Panc1 (cell line): ENCODE measurements around the gene AEBP1. TPM values are rescaled to one million over a fixed set of nuclear protein-coding genes. Genes with fewer than 3 reads are reported as not detected.

ENCODE experiments used
- ATAC-seq: fragments of 200-7000 bp; cut with Tn5 transposase; 2 replicates; pipeline ENCODE4 v1.9.1; 2020; ENCODE audit warnings: mild to moderate bottlenecking, moderate library complexity
- BruUV-seq: library from RNA; stranded (reverse); fragments of 400-500 nt; replicated peaks from 2 replicates; lab custom pipeline; 2021; lab: Mats Ljungman, UMichigan
- CTCF ChIA-PET: fragments of 300-600 bp; sonication (Branson Sonifier 250); formaldehyde crosslinking; loops from one replicate; lab custom pipeline; 2022; ENCODE audit warnings: antibody characterized with exemption; lab: Charles Lee
- POLR2A ChIA-PET: fragments of 300-600 bp; sonication (Branson Sonifier 250); formaldehyde crosslinking; loops from one replicate; lab custom pipeline; 2022; ENCODE audit warnings: antibody characterized with exemption; lab: Charles Lee
- DNase-seq: peaks from one replicate; pipeline ENCODE4 v3.0.0-alpha.2; 2010; ENCODE audit warnings: low read depth, low spot score
- H3K27ac ChIP-seq: 2 replicates; pipeline ENCODE4 v1.5.1; 2011; ENCODE audit warnings: mild to moderate bottlenecking, low read length, inconsistent platforms
- H3K27me3 ChIP-seq: fragments of 200-500 bp; sonication (Bioruptor generic); 2 replicates; pipeline ENCODE4 v1.6.0; 2014; ENCODE audit warnings: low read length, inconsistent platforms; ENCODE audit not compliant: control insufficient read depth, insufficient read depth
- H3K36me3 ChIP-seq: fragments of 200-500 bp; sonication (Bioruptor generic); 2 replicates; pipeline ENCODE4 v1.5.1; 2014; ENCODE audit warnings: inconsistent platforms, mild to moderate bottlenecking, low read length, moderate library complexity; ENCODE audit not compliant: control insufficient read depth, insufficient read depth
- H3K4me1 ChIP-seq: 2 replicates; pipeline ENCODE4 v1.5.1; 2011; ENCODE audit warnings: inconsistent platforms, mild to moderate bottlenecking, low read length, moderate library complexity; ENCODE audit not compliant: control insufficient read depth, insufficient read depth
- H3K4me3 ChIP-seq, 2 experiments: 2 replicates each; pipeline ENCODE4 v1.5.1; 2011 to 2012; ENCODE audit warnings: low read depth in 2 of 2, low read length in 2 of 2, mild to moderate bottlenecking in 2 of 2, inconsistent platforms in 1 of 2, moderate library complexity in 1 of 2
- H3K9me3 ChIP-seq: fragments of 200-500 bp; sonication (Bioruptor generic); 2 replicates; pipeline ENCODE4 v1.5.1; 2014; ENCODE audit warnings: low read depth, mild to moderate bottlenecking, inconsistent platforms, low read length, moderate library complexity; ENCODE audit not compliant: control insufficient read depth, insufficient read depth
- CTCF ChIP-seq: fragments of 450-650 bp; IDR thresholded peaks from 2 replicates; pipeline ENCODE4 v1.5.1; 2017; ENCODE audit warnings: mild to moderate bottlenecking
- POLR2AphosphoS5 ChIP-seq: IDR thresholded peaks from 2 replicates; pipeline ENCODE4 v1.6.1; 2012; ENCODE audit warnings: mild to moderate bottlenecking, low read depth, low read length, moderate library complexity
- REST ChIP-seq, 2 experiments: IDR thresholded peaks; 2 replicates each; pipeline ENCODE4 v1.6.1; 2011 to 2012; ENCODE audit warnings: low read depth in 2 of 2, control low read depth in 1 of 2, low read length in 1 of 2, mild to moderate bottlenecking in 1 of 2, moderate library complexity in 1 of 2; ENCODE audit not compliant: insufficient read depth in 1 of 2
- SIN3A ChIP-seq: IDR thresholded peaks from 2 replicates; pipeline ENCODE4 v1.6.1; 2012; ENCODE audit warnings: low read depth, mild to moderate bottlenecking, low read length, moderate library complexity, borderline replicate concordance; ENCODE audit not compliant: insufficient read depth
- TCF7L2 ChIP-seq: IDR thresholded peaks from 2 replicates; pipeline ENCODE4 v1.6.1; 2011; ENCODE audit warnings: mild to moderate bottlenecking, low read depth, low read length, inconsistent platforms
- in situ Hi-C: cut with HindIII; loops from 2 replicates; pipeline ENCODE4 v1.10.0; 2016; ENCODE audit warnings: low sequenced_read_pairs, low pct_unique_long_range_greater_than_20kb
- intact Hi-C: fragments of 100-400 bp; cut with micrococcal nuclease; formaldehyde crosslinking; loops from one replicate; pipeline ENCODE4 v1.10.0; 2022; ENCODE audit not compliant: unreplicated experiment
- total RNA-seq: library from RNA; stranded (reverse); gene quantifications from one replicate; pipeline ENCODE4 v1.2.1, GENCODE V29; 2021; ENCODE audit not compliant: unreplicated experiment

The AEBP1 gene
- total RNA-seq, 1 experiment from 2014 or later: 0.62 TPM

DNA sequence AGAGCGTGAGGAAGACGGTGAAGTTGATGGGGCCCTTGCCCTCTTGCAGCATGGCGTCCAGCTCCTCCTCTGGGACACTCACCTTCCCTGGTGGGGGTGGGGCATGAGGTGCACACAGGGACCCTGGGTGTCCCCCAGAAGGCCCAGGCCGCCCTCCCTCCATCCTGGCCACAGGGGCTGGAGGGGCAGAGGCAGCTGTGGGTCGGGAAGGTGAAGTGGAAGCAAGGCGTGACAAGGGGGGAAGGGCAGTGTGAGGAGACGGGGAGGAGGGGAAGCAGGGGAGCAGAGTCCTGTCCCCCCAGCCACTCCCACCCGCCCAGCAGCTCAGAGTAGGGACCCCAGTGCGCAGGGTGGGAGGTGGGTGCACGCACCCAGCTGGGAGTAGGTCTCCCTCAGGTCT is 36.2 kb downstream of the AEBP1 start:
- Histone ChIP-seq H3K27me3 (no peaks in the 10 kb centered on the region), H3K9me3 (no peaks in the 10 kb centered on the region), H3K36me3 (no peaks in the 10 kb centered on the region), H3K4me1 (no peaks in the 10 kb centered on the region), H3K27ac (no peak overlapping the region), H3K4me3 (no peak overlapping the region)
- in situ Hi-C loops: no loop called here
- no peak for TF ChIP-seq REST (IDR thresholded peaks at IDR 0.05; ENCODE audit: insufficient read depth in 1 of 2, low read depth in 2 of 2, low read length in 1 of 2)
- TF ChIP-seq CTCF: no peak
- no peak for TF ChIP-seq TCF7L2
- no peak for TF ChIP-seq SIN3A
- no peak for TF ChIP-seq POLR2AphosphoS5
- DNase-seq (no peak), ATAC-seq (no peak)
- POLR2A ChIA-PET: interaction anchor here (0.5 kb wide), 1 partner anchor 41 kb away, joined by 9 read pairs; no protein-coding TSS in a partner anchor
- intact Hi-C loops: no loop called here
- BruUV-seq: no TSS peak
- CTCF ChIA-PET: no interaction called here

- Histone ChIP-seq H3K4me3 (no peak within 1 kb of the TSS), H3K4me1 (no peaks in the 10 kb centered on the region), H3K9me3 (no peaks in the 10 kb centered on the region), H3K36me3 (no peaks in the 10 kb centered on the region), H3K27me3 (no peaks in the 10 kb centered on the region), H3K27ac (no peak within 1 kb of the TSS)
- CTCF ChIA-PET: interaction anchor here (1.1 kb wide), 1 partner anchor 100 kb away, joined by 3 read pairs; no protein-coding TSS in a partner anchor
- BruUV-seq: no TSS peak
- in situ Hi-C loops: no loop called here
- no peak for ATAC-seq
- intact Hi-C loops: no loop called here
- POLR2A ChIA-PET: interaction anchor here (0.7 kb wide), 1 partner anchor 17 kb away, joined by 3 read pairs; no protein-coding TSS in a partner anchor
- DNase-seq: no peak
- no peak for TF ChIP-seq TCF7L2
- no peak for TF ChIP-seq REST (IDR thresholded peaks at IDR 0.05; ENCODE audit: insufficient read depth in 1 of 2, low read depth in 2 of 2, low read length in 1 of 2)
- no peak for TF ChIP-seq POLR2AphosphoS5
These were observed 37.2 kb downstream of the AEBP1 start, which contains the start of gene MYL7 for GRCh38 chr7:44141221-44141850. TSS of gene MYL7 (minus strand) at chr7:44141332. CDS start at chr7:44141305, 27 bp downstream.
